ENCODE results near the gene TXLNA.
"Not testable (repeated sequence)": the region's sequence is repeated elsewhere in the genome, so short reads cannot be mapped to it uniquely, and the experiment has no call there.

Gene TXLNA

DNA sequence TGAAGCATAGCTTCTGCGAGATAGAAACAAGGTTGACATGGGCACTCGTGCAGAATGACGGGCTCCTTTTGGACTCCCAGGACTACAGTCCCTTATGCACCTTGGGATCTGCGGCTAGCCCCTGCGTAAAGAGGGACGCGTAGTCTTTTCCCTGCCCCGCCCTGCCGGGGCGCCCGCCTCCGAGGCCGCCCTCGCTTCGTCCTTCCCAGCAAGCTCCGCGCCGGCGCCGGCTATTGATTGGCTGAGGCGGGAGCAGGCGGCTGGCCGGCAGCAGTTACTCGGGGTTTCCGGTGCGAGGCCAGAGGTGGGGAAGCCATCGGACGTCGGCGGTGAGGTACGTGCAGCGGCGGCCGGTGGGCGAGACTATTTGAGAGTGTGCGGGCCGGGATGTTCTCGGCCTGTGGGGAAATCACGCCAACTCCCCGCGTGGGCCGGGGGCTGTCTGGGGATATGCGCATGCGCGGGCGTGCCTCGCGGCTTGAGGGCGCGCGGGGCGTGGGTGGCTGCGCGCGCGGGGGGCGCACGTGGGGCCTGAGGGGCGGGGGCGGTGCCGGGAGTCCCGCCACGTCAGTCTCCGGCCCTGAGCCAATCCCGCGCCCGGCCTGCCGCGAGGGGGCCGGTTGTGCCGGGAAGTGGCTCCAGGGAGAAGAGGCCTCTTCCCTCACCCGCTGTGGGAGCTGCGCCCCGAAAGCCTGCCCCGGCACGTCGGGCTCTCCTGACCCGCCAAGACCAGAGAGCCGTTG is at the start of gene TXLNA:
Gene TXLNA (plus strand): TSS at position 233 of the 743 bp plus-strand sequence. CDS start 671 bp downstream, outside the sequence.
- DNase-seq, result peak; percentile 47 to 99 (median 92)

DNA sequence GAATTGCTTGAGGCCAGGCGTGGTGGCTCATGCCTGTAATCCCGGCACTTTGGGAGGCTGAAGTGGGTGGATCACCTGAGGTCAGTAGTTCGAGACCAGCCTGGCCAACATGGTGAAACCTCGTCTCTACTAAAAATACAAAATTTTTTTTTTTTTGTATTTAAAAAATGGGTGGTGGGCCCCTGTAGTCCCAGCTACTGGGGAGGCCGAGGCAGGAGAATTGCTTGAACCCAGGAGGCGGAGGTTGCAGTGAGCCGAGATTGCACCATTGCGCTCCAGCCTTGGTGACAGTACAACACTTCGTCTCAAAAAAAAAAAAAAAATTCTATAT is 45.6 kb upstream of the TXLNA start:
- DNase-seq, result not testable (repeated sequence)

DNA sequence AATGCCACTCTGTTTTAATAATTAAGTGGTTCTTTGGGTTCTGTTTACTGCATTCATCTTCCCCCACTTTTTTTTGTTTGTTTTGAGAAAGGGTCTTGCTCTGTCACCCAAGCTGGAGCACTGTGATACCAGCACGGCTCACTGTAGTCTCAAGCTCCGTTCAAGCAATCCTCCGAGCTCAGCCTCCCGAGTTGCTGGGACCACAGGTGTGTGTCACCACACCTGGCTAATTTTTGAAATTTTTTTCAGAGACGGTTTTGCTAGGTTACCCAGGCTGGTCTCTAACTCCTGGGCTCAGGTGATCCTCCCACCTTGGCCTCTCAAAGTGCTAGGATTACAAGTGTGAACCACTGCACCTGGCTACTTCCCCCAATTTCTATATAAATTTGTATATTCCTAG is 42.4 kb upstream of the TXLNA start:
- no peak for DNase-seq

DNA sequence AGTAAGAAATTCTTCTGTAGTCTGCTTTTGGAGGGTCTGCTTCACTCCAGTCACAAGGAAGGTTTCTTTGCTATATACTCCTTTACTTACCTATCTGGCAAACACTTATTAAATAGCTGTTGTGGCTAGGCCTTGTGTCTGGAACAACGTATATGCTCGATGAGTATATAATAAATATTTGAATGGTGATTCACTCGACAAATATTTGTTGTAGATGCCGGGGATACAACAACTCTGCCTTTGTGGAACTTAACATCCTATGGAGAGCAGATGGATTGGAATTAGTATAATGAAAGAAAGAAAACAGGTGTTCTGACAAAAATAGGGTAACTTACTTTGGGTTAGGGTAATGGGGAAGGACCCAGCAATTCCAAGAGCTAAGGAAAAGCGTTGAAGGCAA is 40.5 kb upstream of the TXLNA start:
- no peak for DNase-seq

- DNase-seq, result peak in 1 of 56 donors; percentile 11
Measured at GRCh38 chr1:32142446-32143301, 36.8 kb upstream of the TXLNA start.

- not testable (repeated sequence) for DNase-seq
Measured at GRCh38 chr1:32143302-32143695, 36.2 kb upstream of the TXLNA start.

- no peak for DNase-seq
Measured at GRCh38 chr1:32144033-32144432, 35.4 kb upstream of the TXLNA start.

DNA sequence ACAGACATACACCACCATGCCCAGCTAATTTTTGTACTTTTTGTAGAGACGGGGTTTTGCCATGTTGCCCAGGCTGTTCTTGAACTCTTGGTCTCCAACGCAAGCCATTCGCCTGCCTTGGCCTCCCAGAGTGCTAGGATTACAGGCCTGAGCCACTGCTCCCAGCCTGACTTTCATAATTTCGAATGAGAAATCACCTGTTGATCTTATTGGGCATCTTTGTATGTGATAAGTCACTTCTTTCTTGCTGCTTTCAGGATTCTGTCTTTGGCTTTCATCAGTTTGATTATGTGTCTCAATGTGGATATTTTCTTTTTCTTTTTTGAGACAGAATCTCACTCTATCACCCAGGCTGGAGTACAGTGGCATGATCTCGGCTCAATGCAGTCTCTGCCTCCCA is 31.7 kb upstream of the TXLNA start:
- not testable (repeated sequence) for DNase-seq

DNA sequence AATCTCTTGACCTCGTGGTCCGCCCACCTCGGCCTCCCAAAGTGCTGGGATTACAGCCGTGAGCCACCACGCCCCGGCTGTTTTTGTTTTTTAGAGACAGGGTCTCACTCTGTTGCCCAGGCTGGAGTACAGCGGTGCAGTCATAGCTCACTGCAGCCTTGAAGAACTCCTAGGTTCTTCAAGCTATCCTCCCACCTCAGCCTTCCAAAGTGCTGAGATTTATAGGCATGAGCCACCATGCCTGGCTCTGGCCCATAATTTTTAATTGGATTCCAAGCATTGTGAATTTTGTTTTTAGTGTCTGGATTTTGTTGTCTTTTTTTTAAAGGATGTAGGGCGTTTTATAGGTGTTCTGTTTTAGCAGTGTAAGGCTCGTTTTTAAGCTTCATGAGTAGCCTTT is 28.6 kb upstream of the TXLNA start:
- DNase-seq, result no peak

DNA sequence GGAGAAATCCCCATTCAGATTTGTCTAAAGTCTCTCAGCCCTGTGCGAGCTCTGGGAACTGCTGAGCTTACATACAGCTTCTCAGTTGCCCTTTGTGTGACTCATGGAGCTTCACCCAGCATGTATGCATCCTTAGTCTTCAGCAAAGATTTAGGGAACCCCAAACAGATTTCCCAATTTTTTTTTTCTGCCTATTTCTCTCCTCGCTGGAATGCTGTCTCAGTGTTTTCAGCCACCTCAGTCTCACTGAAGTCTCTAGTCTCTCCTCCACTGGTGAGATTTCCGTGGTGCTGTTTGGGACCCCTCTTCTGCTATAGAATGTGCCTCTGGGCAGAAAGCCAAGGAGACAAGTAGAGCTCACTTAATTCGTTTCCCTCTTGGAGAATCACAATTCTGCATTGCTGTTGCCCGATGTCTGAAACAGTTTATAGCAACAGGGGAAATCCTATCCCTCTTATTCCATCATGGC is 28.1 kb upstream of the TXLNA start:
- peak in 1 of 56 donors; percentile 4 for DNase-seq

DNA sequence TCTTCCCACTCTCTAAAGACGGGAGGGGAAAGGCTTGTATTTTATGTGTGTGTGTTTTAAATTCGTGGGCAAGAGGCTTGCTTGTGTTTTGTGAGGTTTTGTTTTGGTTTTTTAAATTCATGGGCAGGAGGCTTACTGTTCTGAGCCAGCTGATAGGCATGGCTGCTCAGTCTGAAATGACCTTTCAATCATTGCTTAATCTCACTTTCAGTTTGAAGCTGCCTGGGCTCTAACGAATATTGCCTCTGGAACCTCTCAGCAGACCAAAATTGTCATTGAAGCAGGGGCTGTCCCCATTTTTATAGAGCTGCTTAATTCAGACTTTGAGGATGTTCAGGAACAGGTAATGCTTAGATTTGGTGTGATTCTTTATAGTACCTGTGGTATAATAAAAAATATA is 20.3 kb upstream of the TXLNA start:
- no peak for DNase-seq

DNA sequence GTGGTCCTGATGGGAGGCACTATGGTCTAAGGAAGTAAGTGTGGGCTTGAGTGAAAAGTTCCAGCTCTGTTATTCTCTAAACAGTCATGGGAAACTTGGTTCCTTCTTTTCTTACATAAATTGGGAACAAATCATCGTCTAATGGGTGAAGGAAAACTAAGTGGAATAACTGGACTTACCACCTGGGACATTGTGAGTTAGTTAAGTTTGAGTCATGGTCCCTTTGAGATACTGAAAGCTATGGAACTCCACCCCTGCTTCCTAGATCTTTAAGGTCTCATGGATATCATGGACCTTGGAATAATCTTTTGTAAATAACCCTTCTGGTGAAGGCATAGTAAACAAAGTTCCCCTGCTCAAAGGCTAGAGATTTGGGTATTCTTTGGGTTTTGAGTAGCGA is 16.1 kb upstream of the TXLNA start:
- DNase-seq, result no peak

DNA sequence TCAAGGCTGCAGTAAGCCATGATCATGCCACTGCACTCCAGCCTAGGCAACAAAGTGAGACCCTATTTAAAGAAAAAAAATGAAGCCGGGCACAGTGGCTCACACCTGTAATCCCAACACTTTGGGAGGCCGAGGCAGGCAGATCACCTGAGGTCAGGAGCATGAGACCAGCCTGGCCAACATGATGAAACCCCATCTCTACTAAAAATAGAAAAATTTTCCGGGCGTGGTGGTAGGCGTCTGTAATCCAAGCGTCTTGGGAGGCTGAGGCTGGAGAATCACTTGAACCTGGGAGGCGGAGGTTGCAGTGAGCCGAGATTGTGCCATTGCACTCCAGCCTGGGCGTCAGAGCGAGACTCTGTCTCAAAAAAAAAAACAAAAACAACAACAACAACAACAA is 13.8 kb upstream of the TXLNA start:
- DNase-seq, result not testable (repeated sequence)

GRCh38 chr1:32170991-32171390 is 8.5 kb upstream of the TXLNA start:
- no peak for DNase-seq

- no peak for DNase-seq
Measured at GRCh38 chr1:32172621-32173245, 6.7 kb upstream of the TXLNA start.

DNA sequence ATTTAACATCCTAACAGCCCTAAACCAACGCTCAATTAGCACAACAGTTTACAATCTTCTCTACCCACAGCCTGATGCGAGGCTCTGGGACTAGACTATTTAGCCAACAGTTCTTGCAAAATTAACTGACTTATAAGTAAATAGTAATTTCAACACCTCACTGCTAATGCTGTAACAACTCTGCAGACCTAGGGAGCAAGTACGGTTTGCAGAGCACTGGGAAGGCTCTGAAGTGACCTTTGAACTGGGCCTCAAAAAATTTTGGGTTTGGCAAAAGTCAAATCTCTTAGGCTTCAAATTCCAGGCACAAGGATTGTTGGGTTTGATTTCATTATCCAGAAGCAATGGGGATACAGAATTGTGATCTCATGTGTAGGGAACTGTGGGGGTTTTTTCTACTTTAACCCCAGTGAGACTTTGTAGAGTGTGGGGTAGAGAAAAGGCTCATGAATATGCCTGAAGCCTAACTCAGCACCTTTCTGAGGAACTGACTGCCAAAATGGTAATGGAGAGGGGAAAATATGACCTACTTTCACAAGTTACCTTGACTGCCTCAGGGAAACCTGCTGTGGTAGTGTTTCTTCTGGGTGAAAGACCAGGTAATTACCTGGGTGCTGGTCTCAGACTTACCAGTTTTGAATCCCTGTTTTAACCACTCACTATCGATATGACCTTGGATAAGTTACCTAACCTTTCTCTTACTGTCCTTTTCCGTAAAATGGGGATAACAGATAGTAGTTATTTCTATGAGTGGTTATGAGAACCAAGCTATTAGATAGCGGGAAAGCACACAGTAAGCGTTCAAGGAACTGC is 889 bp upstream of the TXLNA start:
- DNase-seq, result no peak

DNA sequence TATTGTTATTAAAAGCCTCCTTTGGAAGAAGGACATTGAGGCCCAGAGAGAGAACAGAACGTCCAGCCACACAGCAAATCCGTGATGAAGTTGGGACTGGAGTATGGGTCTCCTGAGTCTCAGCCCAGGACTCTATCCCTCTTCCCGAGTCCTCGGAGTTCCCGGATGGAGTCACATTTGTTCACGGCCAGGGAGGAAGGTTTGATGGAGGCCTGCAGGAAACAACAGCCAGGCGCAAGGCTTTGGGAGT is 357 bp upstream of the TXLNA start:
- DNase-seq, result peak in 1 of 56 donors; percentile 68

DNA sequence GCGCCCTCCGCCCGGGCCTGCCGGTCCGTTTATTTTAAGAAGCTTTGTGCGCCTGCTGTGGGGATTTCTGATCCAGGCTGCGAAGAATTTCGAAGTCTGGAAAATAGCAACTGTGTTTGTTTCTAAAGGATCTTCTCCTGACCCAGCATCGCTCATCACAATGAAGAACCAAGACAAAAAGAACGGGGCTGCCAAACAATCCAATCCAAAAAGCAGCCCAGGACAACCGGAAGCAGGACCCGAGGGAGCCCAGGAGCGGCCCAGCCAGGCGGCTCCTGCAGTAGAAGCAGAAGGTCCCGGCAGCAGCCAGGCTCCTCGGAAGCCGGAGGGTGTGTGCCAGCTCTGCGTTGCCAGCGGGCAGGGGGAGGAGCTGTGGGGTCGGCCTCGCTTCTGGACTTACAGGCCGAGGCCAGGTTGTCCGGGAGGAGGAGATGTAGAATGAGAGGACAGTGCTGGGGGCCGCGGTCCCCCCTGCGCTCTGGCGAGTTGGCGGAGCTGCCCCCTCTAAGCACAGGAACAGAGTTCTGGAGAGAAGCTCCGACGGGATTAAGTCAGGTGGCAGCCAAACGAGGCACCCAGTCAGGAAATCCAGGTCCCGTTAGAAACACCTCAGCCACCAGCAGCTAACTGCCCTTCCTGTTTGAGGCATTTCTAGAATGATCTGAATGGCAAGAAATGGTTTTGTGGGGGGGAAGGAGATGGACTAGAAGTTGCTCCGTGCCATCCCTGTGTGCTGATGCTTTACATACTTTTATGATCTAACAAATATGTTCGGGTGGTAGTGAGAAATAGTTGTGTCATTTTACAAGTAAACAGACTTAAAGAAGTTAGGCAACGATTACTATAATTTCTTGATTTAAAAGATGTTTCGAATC is 948 bp downstream of the TXLNA start:
- peak in 27 of 56 donors; percentile 7 to 67 (median 46) for DNase-seq

GRCh38 chr1:32181065-32181464 is 1.6 kb downstream of the TXLNA start:
- no peak for DNase-seq

- no peak for DNase-seq
Measured at GRCh38 chr1:32181563-32181962, 2.1 kb downstream of the TXLNA start.

GRCh38 chr1:32182060-32182459 is 2.6 kb downstream of the TXLNA start:
- DNase-seq, result no peak

All from nucleus accumbens (tissue), 56 donors.